ENCODE measurements around the gene NRXN2.

Gene NRXN2

DNA sequence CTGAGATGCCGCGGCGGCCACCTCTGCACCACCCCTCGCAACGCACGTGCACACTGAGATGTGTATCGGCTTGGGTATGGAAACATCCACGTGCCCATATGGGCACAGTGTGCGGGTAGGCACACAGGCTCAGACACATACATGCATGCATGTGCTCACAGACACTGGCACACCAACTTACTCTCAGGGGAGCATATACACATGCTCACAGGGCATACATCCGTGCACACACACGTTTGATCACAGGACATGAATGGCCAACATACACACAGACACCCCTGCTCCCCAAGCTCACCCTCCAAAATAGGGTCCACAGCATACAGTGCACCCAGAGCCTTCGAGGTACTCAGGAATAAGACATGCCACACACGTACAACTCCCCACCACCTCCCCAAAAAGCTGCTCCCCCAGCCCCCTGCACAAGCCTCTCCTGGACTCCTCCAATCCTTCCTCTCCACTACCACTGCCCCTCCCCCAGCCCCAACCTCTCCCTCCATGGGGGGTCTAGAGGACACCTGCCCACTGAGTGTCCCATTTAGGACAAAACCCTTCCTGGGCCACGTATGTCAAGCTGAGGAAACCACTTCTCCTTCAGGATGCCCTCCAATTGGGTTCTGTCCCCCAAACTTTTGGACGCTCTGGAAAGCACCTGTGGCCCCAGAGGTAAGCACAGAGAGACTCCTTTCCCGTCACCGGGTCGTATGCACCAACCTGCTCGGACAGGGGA is 78.9 kb downstream of the NRXN2 start:
- no peak for DNase-seq

DNA sequence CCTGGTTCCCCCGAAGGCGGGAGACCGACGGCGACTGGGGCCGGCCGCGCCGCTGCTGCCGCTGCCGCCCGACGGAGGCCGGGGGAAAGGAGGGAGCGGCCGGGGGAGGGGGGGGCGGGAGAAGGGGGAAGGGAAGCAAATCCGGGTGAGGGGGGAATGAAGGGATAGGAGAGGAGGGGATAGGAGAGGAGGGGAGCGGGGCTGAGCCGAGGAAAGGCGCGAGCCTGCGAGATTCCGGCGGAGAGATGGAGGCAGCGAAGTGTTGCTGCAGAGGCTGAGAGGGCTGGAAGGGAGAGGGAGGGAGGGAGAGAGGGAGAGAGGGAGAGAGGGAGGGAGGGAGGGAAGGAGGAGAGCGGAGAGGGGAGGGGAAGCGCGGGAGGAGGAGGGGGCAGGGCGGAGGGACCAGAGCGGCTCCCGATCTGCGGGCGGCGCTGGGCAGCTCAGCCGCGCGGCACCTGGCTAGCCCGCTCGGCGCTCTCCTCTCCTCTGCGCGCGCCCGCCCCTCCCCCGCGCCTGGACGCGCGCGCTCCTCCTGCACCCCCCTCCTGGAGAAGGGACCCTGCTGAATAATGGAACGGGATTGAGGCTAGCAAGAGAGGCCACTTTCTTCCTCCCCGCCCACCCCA is 79.6 kb downstream of the NRXN2 start:
- DNase-seq: peak; percentile 32

DNA sequence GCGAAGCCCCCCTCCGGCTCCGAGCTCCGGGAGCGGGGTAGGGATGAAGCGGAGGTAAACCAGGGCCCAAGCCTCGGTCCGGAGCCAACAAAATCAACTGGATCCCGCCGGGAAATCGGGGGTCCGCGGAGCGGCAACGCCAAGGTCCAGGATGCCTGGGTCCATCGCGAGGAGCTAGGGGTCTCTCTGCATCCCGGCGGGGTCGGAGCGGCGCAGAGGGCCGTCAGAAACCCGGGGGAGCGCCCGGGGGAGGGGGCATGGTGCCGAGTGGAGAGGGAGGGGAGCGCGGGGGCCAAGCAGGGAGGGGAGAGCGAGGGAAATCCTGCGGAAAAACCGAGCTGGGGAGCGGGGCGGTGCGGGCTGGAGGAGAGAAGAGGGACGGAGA is 80.1 kb downstream of the NRXN2 start:
- no peak for DNase-seq

- DNase-seq: no peak
Measured at GRCh38 chr11:64642418-64642735, 80.6 kb downstream of the NRXN2 start.

DNA sequence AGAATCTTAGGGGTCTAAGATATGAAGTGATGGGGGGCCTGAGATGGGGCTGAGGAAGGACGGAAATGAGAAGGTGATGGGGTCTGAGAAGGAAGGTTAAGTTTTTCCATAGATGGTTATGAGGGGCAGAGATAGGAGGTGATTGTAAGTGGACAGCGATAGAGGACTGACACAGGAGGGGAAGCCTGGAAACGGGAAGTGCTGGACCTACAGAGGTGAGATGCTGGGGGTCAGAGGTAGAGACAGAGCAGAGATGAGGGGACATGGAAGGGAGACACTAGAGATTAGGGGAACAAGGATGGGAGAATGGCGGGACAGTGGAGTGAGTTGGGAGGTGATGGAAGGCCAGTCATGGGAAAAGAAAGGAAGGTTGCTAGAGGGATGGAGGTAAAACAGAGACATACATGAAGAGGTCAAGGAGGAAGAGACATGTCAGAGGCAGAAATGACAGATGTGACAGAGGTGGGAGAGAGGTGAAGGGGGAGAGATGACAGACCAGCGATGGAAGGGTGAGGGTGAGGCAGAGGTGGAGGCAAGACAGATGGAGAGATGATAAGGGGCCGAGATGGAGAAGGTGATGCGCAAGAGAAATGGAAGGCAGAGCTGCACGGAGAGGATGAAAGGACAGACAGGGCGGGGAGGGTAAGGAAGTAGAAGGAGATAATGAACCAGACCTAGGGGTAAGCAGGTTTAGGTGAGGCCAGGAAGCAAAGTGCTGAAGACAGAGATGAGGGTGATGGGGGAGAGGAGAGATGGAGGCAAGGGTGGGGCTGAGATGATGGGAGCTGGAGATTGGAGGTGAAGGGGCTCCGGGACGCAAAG is 81.2 kb downstream of the NRXN2 start:
- no peak for DNase-seq

DNA sequence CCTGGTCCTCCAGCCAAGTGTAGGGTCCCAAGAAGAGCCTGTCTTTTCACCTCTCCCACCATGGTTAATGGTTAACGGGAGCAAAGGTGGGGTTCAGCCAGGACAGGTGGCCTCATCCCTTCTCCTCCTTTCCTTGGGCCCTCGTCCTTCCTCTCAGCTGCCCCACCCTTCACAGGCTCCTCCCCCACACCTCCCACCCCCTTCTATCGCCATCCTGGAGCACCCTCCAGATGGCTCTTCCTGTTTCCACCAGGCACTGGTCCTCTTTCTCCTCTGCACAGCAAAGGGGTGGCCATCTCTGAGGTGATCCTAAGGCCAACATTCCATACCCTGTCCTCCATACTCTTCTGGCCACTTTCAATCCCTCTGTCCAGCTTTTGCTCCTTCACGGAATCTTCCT is 83.1 kb downstream of the NRXN2 start:
- no peak for DNase-seq

- no peak for DNase-seq
Measured at GRCh38 chr11:64638829-64639228, 84.2 kb downstream of the NRXN2 start.

DNA sequence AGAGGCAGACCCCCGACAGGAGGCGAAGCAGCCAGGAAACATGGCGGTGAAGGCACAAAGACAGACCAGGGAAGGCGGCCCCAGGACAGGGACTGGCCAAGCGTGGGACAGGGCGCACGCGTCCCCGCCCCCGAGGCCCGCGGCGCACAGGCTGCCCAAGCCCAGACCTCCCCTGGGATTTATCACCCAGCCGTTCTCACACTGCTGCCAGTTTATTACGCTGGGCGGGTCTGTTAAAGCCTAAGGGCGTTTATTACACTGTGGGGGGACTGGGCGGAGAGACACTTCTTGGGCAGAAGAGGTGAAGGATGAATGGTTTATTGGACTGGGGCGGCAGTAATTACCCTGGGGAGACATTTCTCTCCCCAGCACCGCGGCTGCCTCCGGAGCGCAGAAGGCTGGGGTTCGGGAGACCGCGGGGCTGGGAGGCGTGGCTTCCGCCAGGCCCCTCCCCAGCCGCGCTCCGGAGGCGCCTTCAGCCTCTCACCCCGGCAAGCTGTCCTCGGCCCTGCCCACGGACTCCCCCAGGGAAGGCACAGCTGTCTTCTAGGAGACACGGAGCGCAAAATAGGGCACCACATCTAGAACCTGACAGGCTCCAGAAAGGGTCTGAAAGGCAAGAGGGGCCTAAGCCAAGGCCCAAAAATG is 84.9 kb downstream of the NRXN2 start:
- no peak for DNase-seq

DNA sequence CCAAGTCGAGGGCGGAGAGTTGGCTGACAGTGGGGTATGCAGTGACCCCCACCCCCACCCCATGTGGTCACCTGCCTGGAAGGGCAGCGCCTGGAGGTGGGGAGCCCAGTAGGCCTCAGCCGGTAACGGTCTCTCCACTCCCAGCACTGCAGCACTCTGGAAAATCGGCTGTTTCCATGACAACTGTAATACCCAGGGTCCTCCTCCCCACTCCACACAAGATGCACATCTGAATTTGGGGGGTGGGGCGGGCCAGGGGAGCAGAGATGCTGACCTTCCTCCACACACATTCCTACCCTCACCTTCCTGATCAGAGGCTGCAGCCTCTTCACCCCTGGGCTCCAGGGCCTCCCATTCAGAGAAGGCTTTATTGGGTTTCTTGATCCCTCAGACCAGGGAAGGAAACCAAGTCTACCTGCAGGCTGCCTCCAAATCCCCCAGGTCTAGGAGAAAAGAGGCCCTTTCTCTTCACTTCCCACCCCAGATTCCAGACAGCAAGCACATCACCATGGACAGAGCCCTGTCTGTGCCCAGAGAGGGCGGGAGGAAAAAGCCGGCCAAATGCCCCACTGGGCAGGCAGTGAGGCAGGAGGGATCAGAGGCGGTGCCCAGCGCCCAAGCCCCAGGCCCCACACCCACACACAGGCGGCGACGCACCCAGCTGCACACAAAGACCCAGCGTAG is 85.5 kb downstream of the NRXN2 start:
- DNase-seq: no peak

DNA sequence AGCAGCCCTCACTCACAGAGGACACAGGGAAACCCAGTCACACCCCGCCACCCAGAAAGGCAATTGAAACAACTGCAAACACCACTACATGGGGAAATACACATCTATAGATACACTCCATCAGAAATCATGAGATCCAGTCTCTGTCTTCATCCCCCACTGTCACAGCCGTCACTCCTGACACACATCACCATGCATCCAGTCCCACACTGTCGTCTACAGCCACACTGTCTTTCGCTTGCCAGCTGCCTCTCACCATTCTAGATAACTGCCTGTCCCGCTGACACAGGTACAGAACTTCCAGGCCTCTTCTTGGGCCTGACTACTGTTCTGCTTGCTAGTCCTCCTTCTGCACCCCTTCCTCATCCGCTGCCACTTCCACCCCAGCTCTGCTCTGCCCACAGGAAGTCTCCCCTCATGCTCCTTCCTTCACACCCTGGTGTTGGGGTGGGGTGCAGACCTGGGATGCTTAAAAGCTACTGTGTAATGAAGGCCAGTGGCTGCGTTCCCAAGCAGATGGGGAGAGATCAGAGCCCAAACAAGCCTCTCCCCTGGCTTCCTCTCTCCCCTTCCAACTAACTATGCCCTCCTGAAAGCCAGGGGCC is 89.3 kb downstream of the NRXN2 start:
- DNase-seq: no peak

DNA sequence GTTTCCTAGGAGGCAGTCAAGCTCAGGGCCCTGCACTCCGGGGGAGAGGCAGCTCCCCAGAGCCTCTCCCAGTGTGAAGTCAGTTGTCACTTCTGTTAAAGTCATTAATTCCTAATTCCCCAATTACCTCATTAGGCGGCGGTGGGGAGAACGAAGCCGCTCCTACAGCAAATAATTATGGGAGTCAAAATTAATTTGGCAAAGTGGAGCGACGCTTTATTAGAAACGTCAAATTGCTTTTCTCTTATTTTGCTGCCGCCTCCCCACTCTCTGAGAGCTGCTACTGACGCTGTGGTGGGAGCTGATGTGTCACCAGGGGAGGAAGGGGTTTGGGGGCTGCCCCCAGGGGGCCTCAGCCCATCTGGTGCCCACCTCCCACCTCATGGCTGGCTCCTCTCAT is 90.3 kb downstream of the NRXN2 start:
- no peak for DNase-seq

GRCh38 chr11:64632237-64632636 is 90.8 kb downstream of the NRXN2 start:
- DNase-seq: no peak

- DNase-seq: no peak
Measured at GRCh38 chr11:64631675-64632074, 91.3 kb downstream of the NRXN2 start.

- DNase-seq: no peak
Measured at GRCh38 chr11:64629796-64630562, 93.0 kb downstream of the NRXN2 start.

- DNase-seq: no peak
Measured at GRCh38 chr11:64629103-64629502, 93.9 kb downstream of the NRXN2 start.

GRCh38 chr11:64628596-64628995 is 94.4 kb downstream of the NRXN2 start:
- no peak for DNase-seq

DNA sequence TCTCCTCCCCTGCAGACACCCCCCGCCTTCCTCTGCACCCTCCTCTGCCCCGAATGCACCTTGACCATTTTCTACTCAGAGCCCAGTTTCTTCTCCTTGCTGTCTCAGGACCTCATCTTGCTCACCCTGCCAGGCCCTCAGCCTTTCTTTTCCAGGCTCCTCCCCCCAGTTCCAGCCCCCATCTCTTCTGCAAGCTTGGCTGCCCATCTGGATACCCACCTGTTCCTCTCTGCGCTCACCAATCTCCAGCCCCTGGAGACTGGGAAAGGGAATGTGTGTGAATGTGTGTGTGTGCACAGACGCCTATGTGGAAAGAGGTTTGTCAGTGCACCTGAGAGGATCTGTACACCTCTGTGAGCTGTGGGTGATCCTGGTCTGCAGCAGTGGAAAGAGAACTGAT is 95.6 kb downstream of the NRXN2 start:
- DNase-seq: peak; percentile 25

GRCh38 chr11:64626637-64627036 is 96.4 kb downstream of the NRXN2 start:
- no peak for DNase-seq

GRCh38 chr11:64624883-64625481 is 98.0 kb downstream of the NRXN2 start:
- no peak for DNase-seq

- no peak for DNase-seq
Measured at GRCh38 chr11:64622681-64623080, 100.3 kb downstream of the NRXN2 start.

GRCh38 chr11:64621283-64622019 is 101.5 kb downstream of the NRXN2 start:
- no peak for DNase-seq
